ENCODE data around the gene PDCD11.

Gene PDCD11

DNA sequence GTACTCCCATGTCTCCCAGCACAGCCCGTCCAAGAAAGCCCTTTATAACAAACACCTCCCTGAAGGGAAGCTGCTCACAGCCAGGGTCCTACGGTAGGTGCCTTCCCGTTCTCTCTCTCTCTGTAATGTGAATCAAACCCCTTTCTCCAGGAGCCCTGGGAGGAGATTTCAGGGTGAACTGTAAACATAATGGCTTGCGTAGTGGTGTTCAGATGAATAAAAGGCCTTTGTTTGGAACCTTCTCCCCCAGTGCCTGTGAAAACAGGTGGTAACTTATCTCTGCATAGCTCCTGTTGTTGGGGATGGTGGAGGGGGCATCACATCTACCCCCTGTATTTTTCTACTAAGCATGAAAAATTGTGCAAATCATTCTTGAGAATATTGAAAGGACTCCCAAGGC, 43.4 kb downstream of the PDCD11 start:
- Histone ChIP-seq H3K4me3 (ENCODE audit: low read depth in 1 of 2, low read length in 2 of 2) (no peak overlapping the region), H3K36me3 (ENCODE audit: control insufficient read depth in 1 of 2, insufficient read depth in 2 of 2, low read length in 2 of 2) (peaks cover 31 to 90% of the 10 kb centered on the region in 2 donors), H3K27me3 (ENCODE audit: control insufficient read depth in 1 of 2, insufficient read depth in 2 of 2, low read length in 2 of 2) (no peaks in the 10 kb centered on the region)

GRCh38 chr10:103440416-103440815, 44.0 kb downstream of the PDCD11 start:
- H3K4me3 ChIP-seq (ENCODE audit: low read depth in 1 of 2, low read length in 2 of 2) = no peak overlapping the region
- H3K9ac ChIP-seq (ENCODE audit: low read depth in 1 of 2, low read length in 2 of 2) = no peak overlapping the region
- H3K4me1 ChIP-seq (ENCODE audit: control insufficient read depth in 1 of 2, insufficient read depth in 2 of 2, low read length in 2 of 2) = no peaks in the 10 kb centered on the region
- H3K27ac ChIP-seq (ENCODE audit: low read depth, low read length) = no peak overlapping the region
- no peaks in the 10 kb centered on the region for H3K9me3 ChIP-seq (ENCODE audit: control insufficient read depth in 1 of 2, low read length in 2 of 2)
- peaks cover 37 to 95% of the 10 kb centered on the region in 2 donors for H3K36me3 ChIP-seq (ENCODE audit: control insufficient read depth in 1 of 2, insufficient read depth in 2 of 2, low read length in 2 of 2)
- no peaks in the 10 kb centered on the region for H3K27me3 ChIP-seq (ENCODE audit: control insufficient read depth in 1 of 2, insufficient read depth in 2 of 2, low read length in 2 of 2)

More for the DNA sequence above, 43.4 kb downstream of the PDCD11 start:
- Histone ChIP-seq H3K27ac (ENCODE audit: low read depth, low read length) (no peak overlapping the region), H3K9me3 (ENCODE audit: control insufficient read depth in 1 of 2, low read length in 2 of 2) (no peaks in the 10 kb centered on the region), H3K4me1 (ENCODE audit: control insufficient read depth in 1 of 2, insufficient read depth in 2 of 2, low read length in 2 of 2) (no peaks in the 10 kb centered on the region), H3K9ac (ENCODE audit: low read depth in 1 of 2, low read length in 2 of 2) (no peak overlapping the region)

DNA sequence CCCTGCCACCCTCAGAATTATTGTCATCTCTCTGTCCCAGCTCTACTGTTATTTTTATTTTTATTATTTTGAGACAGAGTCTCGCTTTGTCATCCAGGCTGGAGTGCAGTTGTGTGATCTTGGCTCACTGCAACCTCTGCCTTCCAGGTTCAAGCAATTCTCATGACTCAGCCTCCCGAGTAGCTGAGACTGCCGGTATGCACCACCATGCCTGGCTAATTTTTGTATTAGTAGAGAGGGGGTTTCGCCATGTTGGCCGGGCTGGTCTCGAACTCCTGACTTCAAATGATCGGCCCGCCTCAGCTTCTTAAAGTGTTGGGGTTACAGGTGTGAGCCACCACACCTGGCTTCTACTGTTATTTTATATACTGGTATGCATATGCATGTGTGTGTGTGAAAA, 44.8 kb downstream of the PDCD11 start:
- Histone ChIP-seq H3K9ac (ENCODE audit: low read depth in 1 of 2, low read length in 2 of 2) (no peak overlapping the region), H3K27ac (ENCODE audit: low read depth, low read length) (no peak overlapping the region), H3K4me3 (ENCODE audit: low read depth in 1 of 2, low read length in 2 of 2) (no peak overlapping the region), H3K27me3 (ENCODE audit: control insufficient read depth in 1 of 2, insufficient read depth in 2 of 2, low read length in 2 of 2) (no peaks in the 10 kb centered on the region), H3K9me3 (ENCODE audit: control insufficient read depth in 1 of 2, low read length in 2 of 2) (no peaks in the 10 kb centered on the region), H3K4me1 (ENCODE audit: control insufficient read depth in 1 of 2, insufficient read depth in 2 of 2, low read length in 2 of 2) (no peaks in the 10 kb centered on the region), H3K36me3 (ENCODE audit: control insufficient read depth in 1 of 2, insufficient read depth in 2 of 2, low read length in 2 of 2) (peaks cover 42 to 92% of the 10 kb centered on the region in 2 donors)

DNA sequence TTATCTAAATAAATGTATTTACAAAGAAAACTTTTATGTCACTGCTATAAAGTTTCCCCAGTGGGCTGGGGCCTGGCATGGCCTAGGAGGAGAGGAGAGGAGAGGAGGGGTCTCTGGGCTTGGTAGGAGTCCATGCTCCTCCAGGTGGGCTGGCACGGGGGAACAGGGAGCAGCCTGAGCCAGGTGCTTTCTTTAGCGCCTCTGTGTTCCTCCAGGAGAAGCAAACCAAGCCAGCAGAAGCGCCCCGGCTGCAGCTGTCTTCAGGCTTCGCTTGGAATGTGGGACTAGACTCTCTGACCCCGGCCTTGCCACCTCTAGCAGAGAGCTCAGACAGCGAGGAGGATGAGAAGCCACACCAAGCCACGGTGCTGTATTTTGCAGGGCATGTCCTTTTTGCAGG, 45.2 kb downstream of the PDCD11 start:
- Histone ChIP-seq H3K27me3 (ENCODE audit: control insufficient read depth in 1 of 2, insufficient read depth in 2 of 2, low read length in 2 of 2) (no peaks in the 10 kb centered on the region), H3K9ac (ENCODE audit: low read depth in 1 of 2, low read length in 2 of 2) (no peak overlapping the region), H3K4me3 (ENCODE audit: low read depth in 1 of 2, low read length in 2 of 2) (no peak overlapping the region), H3K4me1 (ENCODE audit: control insufficient read depth in 1 of 2, insufficient read depth in 2 of 2, low read length in 2 of 2) (no peaks in the 10 kb centered on the region), H3K27ac (ENCODE audit: low read depth, low read length) (no peak overlapping the region), H3K36me3 (ENCODE audit: control insufficient read depth in 1 of 2, insufficient read depth in 2 of 2, low read length in 2 of 2) (peaks cover 39 to 90% of the 10 kb centered on the region in 2 donors), H3K9me3 (ENCODE audit: control insufficient read depth in 1 of 2, low read length in 2 of 2) (no peaks in the 10 kb centered on the region)

DNA sequence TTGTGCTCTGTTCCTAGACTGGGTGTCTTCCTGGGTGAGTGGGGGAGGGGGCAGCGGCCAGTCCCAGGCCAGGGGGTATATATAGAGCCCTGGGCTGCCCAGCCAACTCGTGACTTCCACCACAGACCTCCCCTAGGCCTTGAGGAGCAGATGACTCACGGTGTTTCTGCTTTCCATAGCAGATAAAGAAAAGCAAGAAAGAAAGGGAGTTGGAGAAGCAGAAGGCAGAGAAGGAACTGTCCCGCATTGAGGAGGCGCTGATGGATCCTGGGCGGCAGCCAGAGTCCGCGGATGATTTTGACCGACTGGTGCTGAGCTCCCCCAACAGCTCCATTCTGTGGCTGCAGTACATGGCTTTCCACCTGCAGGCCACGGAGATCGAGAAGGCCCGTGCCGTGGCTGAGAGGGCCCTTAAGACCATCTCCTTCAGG, 45.6 kb downstream of the PDCD11 start:
- no peaks in the 10 kb centered on the region for H3K4me1 ChIP-seq (ENCODE audit: control insufficient read depth in 1 of 2, insufficient read depth in 2 of 2, low read length in 2 of 2)
- no peak overlapping the region for H3K27ac ChIP-seq (ENCODE audit: low read depth, low read length)
- H3K9ac ChIP-seq (ENCODE audit: low read depth in 1 of 2, low read length in 2 of 2) = no peak overlapping the region

GRCh38 chr10:103443475-103444185, 47.2 kb downstream of the PDCD11 start:
- no peak overlapping the region for H3K27ac ChIP-seq (ENCODE audit: low read depth, low read length)
- no peak overlapping the region for H3K9ac ChIP-seq (ENCODE audit: low read depth in 1 of 2, low read length in 2 of 2)
- peaks cover 0 to 2% of the 10 kb centered on the region in 2 donors for H3K4me1 ChIP-seq (ENCODE audit: control insufficient read depth in 1 of 2, insufficient read depth in 2 of 2, low read length in 2 of 2)
- H3K27me3 ChIP-seq (ENCODE audit: control insufficient read depth in 1 of 2, insufficient read depth in 2 of 2, low read length in 2 of 2) = no peaks in the 10 kb centered on the region
- no peaks in the 10 kb centered on the region for H3K9me3 ChIP-seq (ENCODE audit: control insufficient read depth in 1 of 2, low read length in 2 of 2)
- H3K4me3 ChIP-seq (ENCODE audit: low read depth in 1 of 2, low read length in 2 of 2) = no peak overlapping the region
- peaks cover 39 to 90% of the 10 kb centered on the region in 2 donors for H3K36me3 ChIP-seq (ENCODE audit: control insufficient read depth in 1 of 2, insufficient read depth in 2 of 2, low read length in 2 of 2)

More for the DNA sequence above, 45.6 kb downstream of the PDCD11 start:
- no peaks in the 10 kb centered on the region for H3K27me3 ChIP-seq (ENCODE audit: control insufficient read depth in 1 of 2, insufficient read depth in 2 of 2, low read length in 2 of 2)
- H3K4me3 ChIP-seq (ENCODE audit: low read depth in 1 of 2, low read length in 2 of 2) = no peak overlapping the region
- peaks cover 36 to 90% of the 10 kb centered on the region in 2 donors for H3K36me3 ChIP-seq (ENCODE audit: control insufficient read depth in 1 of 2, insufficient read depth in 2 of 2, low read length in 2 of 2)
- H3K9me3 ChIP-seq (ENCODE audit: control insufficient read depth in 1 of 2, low read length in 2 of 2) = no peaks in the 10 kb centered on the region

DNA sequence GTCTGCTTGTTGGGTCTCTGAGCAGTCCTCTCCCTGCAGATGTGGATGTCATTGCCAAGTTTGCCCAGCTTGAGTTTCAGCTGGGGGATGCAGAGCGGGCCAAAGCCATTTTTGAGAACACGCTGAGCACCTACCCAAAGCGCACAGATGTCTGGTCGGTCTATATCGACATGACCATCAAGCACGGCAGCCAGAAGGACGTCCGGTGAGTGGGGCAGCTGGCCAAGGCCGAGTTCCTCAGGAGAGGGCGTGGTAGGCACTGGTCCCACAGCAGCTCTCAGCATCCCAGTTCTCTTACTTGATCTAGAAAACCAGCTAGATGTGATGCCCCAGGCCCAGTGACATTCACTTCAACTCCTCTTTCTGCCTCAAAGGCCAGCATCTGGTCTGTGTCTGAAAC, 48.1 kb downstream of the PDCD11 start:
- peaks cover 37 to 88% of the 10 kb centered on the region in 2 donors for H3K36me3 ChIP-seq (ENCODE audit: control insufficient read depth in 1 of 2, insufficient read depth in 2 of 2, low read length in 2 of 2)
- H3K27me3 ChIP-seq (ENCODE audit: control insufficient read depth in 1 of 2, insufficient read depth in 2 of 2, low read length in 2 of 2) = no peaks in the 10 kb centered on the region
- H3K4me1 ChIP-seq (ENCODE audit: control insufficient read depth in 1 of 2, insufficient read depth in 2 of 2, low read length in 2 of 2) = peaks cover 0 to 10% of the 10 kb centered on the region in 2 donors
- no peak overlapping the region for H3K4me3 ChIP-seq (ENCODE audit: low read depth in 1 of 2, low read length in 2 of 2)
- no peak overlapping the region for H3K27ac ChIP-seq (ENCODE audit: low read depth, low read length)
- H3K9me3 ChIP-seq (ENCODE audit: control insufficient read depth in 1 of 2, low read length in 2 of 2) = no peaks in the 10 kb centered on the region
- no peak overlapping the region for H3K9ac ChIP-seq (ENCODE audit: low read depth in 1 of 2, low read length in 2 of 2)

DNA sequence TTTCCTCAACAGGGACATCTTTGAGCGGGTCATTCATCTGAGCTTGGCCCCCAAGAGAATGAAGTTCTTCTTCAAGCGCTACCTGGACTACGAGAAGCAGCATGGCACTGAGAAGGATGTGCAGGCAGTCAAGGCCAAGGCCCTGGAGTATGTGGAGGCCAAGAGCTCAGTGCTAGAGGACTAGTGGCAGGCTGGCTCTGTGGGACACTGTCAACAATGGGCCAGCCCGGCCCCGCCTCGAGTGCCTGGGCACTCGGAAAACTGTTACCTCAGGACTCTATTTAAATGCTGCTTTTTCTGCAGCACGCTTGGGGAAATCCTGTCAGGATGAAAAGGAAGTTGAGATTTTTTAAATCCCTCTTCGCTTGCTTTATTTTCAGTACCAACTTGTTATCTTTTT, 48.9 kb downstream of the PDCD11 start:
- no peak overlapping the region for H3K9ac ChIP-seq (ENCODE audit: low read depth in 1 of 2, low read length in 2 of 2)
- H3K27ac ChIP-seq (ENCODE audit: low read depth, low read length) = no peak overlapping the region
- H3K36me3 ChIP-seq (ENCODE audit: control insufficient read depth in 1 of 2, insufficient read depth in 2 of 2, low read length in 2 of 2) = peaks cover 33 to 84% of the 10 kb centered on the region in 2 donors
- H3K4me1 ChIP-seq (ENCODE audit: control insufficient read depth in 1 of 2, insufficient read depth in 2 of 2, low read length in 2 of 2) = peaks cover 0 to 19% of the 10 kb centered on the region in 2 donors
- no peaks in the 10 kb centered on the region for H3K27me3 ChIP-seq (ENCODE audit: control insufficient read depth in 1 of 2, insufficient read depth in 2 of 2, low read length in 2 of 2)
- H3K9me3 ChIP-seq (ENCODE audit: control insufficient read depth in 1 of 2, low read length in 2 of 2) = no peaks in the 10 kb centered on the region
- no peak overlapping the region for H3K4me3 ChIP-seq (ENCODE audit: low read depth in 1 of 2, low read length in 2 of 2)

DNA sequence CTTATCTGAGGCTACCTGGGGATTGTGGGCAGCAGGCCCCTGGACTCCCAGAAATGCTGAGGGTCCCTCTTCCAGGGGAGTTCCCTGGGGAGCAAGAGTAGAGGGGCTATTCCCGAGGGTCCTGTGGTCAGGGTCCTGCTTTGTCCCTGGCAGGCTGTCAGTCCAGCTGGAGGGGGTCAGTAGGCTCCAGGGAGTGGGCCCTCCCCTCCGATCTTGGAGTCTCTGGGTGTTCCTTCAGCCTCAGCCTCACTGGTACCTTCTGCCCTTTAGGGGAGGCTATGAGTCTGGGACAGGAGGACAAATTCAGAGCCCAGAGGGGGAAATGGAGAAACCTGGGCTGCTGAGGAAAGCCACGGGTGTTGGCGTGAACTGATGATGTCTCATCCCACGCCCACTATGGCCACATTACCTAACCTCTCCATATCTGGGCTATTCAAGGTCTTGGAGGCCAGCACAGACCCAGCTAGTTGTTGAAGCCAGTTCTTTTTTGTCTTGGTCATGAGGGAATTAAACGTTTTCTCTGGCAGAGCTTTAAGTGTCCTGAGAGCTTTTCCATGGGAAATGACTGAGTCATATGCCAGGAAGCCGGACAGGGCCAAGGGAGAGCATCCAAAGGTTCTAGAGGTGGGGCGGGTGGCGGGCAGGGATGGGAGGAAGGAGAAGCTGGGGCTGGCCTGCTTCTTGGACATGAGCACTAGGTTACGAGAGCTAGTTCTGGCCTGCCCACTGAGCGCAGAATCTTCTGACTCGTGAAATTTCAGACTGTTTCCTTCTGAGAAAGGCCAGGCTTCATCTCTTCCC, 49.5 kb downstream of the PDCD11 start:
- Histone ChIP-seq H3K9me3 (ENCODE audit: control insufficient read depth in 1 of 2, low read length in 2 of 2) (no peaks in the 10 kb centered on the region), H3K9ac (ENCODE audit: low read depth in 1 of 2, low read length in 2 of 2) (no peak overlapping the region), H3K27me3 (ENCODE audit: control insufficient read depth in 1 of 2, insufficient read depth in 2 of 2, low read length in 2 of 2) (no peaks in the 10 kb centered on the region), H3K4me3 (ENCODE audit: low read depth in 1 of 2, low read length in 2 of 2) (no peak overlapping the region), H3K4me1 (ENCODE audit: control insufficient read depth in 1 of 2, insufficient read depth in 2 of 2, low read length in 2 of 2) (peaks cover 4 to 25% of the 10 kb centered on the region in 2 donors), H3K36me3 (ENCODE audit: control insufficient read depth in 1 of 2, insufficient read depth in 2 of 2, low read length in 2 of 2) (peaks cover 33 to 78% of the 10 kb centered on the region in 2 donors), H3K27ac (ENCODE audit: low read depth, low read length) (no peak overlapping the region)

- no peak overlapping the region for H3K27ac ChIP-seq (ENCODE audit: low read depth, low read length)
- no peak overlapping the region for H3K9ac ChIP-seq (ENCODE audit: low read depth in 1 of 2, low read length in 2 of 2)
- H3K36me3 ChIP-seq (ENCODE audit: control insufficient read depth in 1 of 2, insufficient read depth in 2 of 2, low read length in 2 of 2) = peaks cover 29 to 67% of the 10 kb centered on the region in 2 donors
- H3K9me3 ChIP-seq (ENCODE audit: control insufficient read depth in 1 of 2, low read length in 2 of 2) = no peaks in the 10 kb centered on the region
- H3K4me1 ChIP-seq (ENCODE audit: control insufficient read depth in 1 of 2, insufficient read depth in 2 of 2, low read length in 2 of 2) = peaks cover 5 to 37% of the 10 kb centered on the region in 2 donors
- no peaks in the 10 kb centered on the region for H3K27me3 ChIP-seq (ENCODE audit: control insufficient read depth in 1 of 2, insufficient read depth in 2 of 2, low read length in 2 of 2)
- H3K4me3 ChIP-seq (ENCODE audit: low read depth in 1 of 2, low read length in 2 of 2) = no peak overlapping the region
Observed at GRCh38 chr10:103447187-103447586, 50.8 kb downstream of the PDCD11 start.
